CD14-positive monocyte (primary cell): ENCODE measurements around the gene SDCBP2. TPM values are rescaled to one million over a fixed set of nuclear protein-coding genes. Genes with fewer than 3 reads are reported as not detected.

ENCODE experiments used
- DNase-seq, 3 donors: peaks; one replicate each; pipeline ENCODE4 v3.0.0-alpha.2; 2011 to 2022
- H2AFZ ChIP-seq: 2 replicates; pipeline ENCODE4 v1.6.0; 2012; ENCODE audit warnings: mild to moderate bottlenecking, low read depth, low read length, inconsistent platforms; ENCODE audit not compliant: insufficient read depth, poor library complexity, severe bottlenecking
- H3K27ac ChIP-seq, 2 donors: 1 replicate in 1 of 2; 2 replicates in 1 of 2; pipeline ENCODE4 v1.5.1; 2012 to 2013; ENCODE audit warnings: low read length in 2 of 2, control low read depth in 1 of 2, inconsistent platforms in 1 of 2, low read depth in 1 of 2, mild to moderate bottlenecking in 1 of 2
- H3K27me3 ChIP-seq, 2 donors: one replicate each; pipeline versions ENCODE4 v1.6.0 to v1.6.1; 2011 to 2013; ENCODE audit warnings: low read length in 2 of 2; ENCODE audit not compliant: control insufficient read depth in 2 of 2, insufficient read depth in 2 of 2
- H3K36me3 ChIP-seq, 2 donors: replicated peaks in 1 of 2; 1 replicate in 1 of 2; 2 replicates in 1 of 2; pipeline versions ENCODE4 v1.5.1 to v1.6.1; 2012 to 2013; ENCODE audit warnings: low read length in 2 of 2, control low read depth in 1 of 2, inconsistent platforms in 1 of 2, mild to moderate bottlenecking in 1 of 2; ENCODE audit not compliant: insufficient read depth in 2 of 2, control insufficient read depth in 1 of 2
- H3K4me1 ChIP-seq, 2 donors: 1 replicate in 1 of 2; 2 replicates in 1 of 2; pipeline versions ENCODE4 v1.5.1 to v1.6.1; 2012 to 2013; ENCODE audit warnings: low read length in 2 of 2, control low read depth in 1 of 2, inconsistent platforms in 1 of 2, mild to moderate bottlenecking in 1 of 2, moderate library complexity in 1 of 2; ENCODE audit not compliant: insufficient read depth in 2 of 2, control insufficient read depth in 1 of 2
- H3K4me2 ChIP-seq: replicated peaks from 2 replicates; pipeline ENCODE3; 2012; ENCODE audit warnings: low read length, moderate library complexity, mild to moderate bottlenecking; ENCODE audit not compliant: poor library complexity, severe bottlenecking; ENCODE audit errors: extremely low read depth
- H3K4me3 ChIP-seq, 3 experiments: fragments of 200-600 bp in 1 of 3; sonication (generic) in 1 of 3; replicated peaks in 1 of 3; 1 replicate in 2 of 3; 2 replicates in 1 of 3; pipeline ENCODE4 v1.5.1; 2011 to 2013; ENCODE audit warnings: low read length in 3 of 3, mild to moderate bottlenecking in 3 of 3, control low read depth in 2 of 3, low read depth in 2 of 3, inconsistent platforms in 1 of 3, moderate library complexity in 1 of 3
- H3K79me2 ChIP-seq: 2 replicates; pipeline ENCODE4 v1.6.0; 2012; ENCODE audit warnings: mild to moderate bottlenecking, control low read depth, inconsistent platforms, low read length, moderate library complexity; ENCODE audit not compliant: insufficient read depth
- H3K9ac ChIP-seq: 2 replicates; pipeline ENCODE4 v1.6.0; 2017; ENCODE audit warnings: low read length, mild to moderate bottlenecking; ENCODE audit not compliant: insufficient read depth, poor library complexity, severe bottlenecking
- H3K9me3 ChIP-seq, 2 donors: replicated peaks in 1 of 2; 1 replicate in 1 of 2; 2 replicates in 1 of 2; pipeline versions ENCODE4 v1.5.1 to v1.6.1; 2012 to 2013; ENCODE audit warnings: low read length in 2 of 2, control low read depth in 1 of 2; ENCODE audit not compliant: control insufficient read depth in 1 of 2, insufficient read depth in 1 of 2
- H4K20me1 ChIP-seq: 2 replicates; pipeline ENCODE4 v1.6.0; 2012; ENCODE audit warnings: mild to moderate bottlenecking, low read length, control low read depth, moderate library complexity; ENCODE audit not compliant: insufficient read depth
- H3K27ac Mint-ChIP-seq, 7 donors: one replicate each; pipeline ENCODE4 v1.8.0; 2020; ENCODE audit warnings: mild to moderate bottlenecking in 7 of 7, mixed read lengths in 7 of 7, moderate library complexity in 6 of 7, inconsistent platforms in 2 of 7
- H3K27me3 Mint-ChIP-seq, 3 donors: one replicate each; pipeline ENCODE4 v1.8.0; 2021 to 2022; ENCODE audit warnings: low read depth in 3 of 3, mild to moderate bottlenecking in 3 of 3, mixed read lengths in 3 of 3, moderate library complexity in 3 of 3, inconsistent platforms in 1 of 3
- H3K36me3 Mint-ChIP-seq, 2 donors: one replicate each; pipeline ENCODE4 v1.8.0; 2020; ENCODE audit warnings: mixed read lengths in 2 of 2, inconsistent platforms in 1 of 2, mild to moderate bottlenecking in 1 of 2
- H3K4me1 Mint-ChIP-seq: one replicate; pipeline ENCODE4 v1.8.0; 2020; ENCODE audit warnings: mild to moderate bottlenecking, mixed read lengths
- H3K4me3 Mint-ChIP-seq, 2 donors: one replicate each; pipeline ENCODE4 v1.8.0; 2020; ENCODE audit warnings: mild to moderate bottlenecking in 2 of 2, mixed read lengths in 2 of 2, moderate library complexity in 1 of 2
- H3K9me3 Mint-ChIP-seq, 7 donors: one replicate each; pipeline ENCODE4 v1.8.0; 2020 to 2022; ENCODE audit warnings: mixed read lengths in 7 of 7, mild to moderate bottlenecking in 6 of 7, moderate library complexity in 6 of 7, inconsistent platforms in 2 of 7
- CTCF ChIP-seq: fragments of 200-600 bp; IDR thresholded peaks from one replicate; pipeline ENCODE4 v1.8.0; 2022; ENCODE audit warnings: antibody characterized with exemption, mild to moderate bottlenecking
- WGBS: methylation state at CpG from one replicate; pipeline ENCODE4 v1.1.5; 2013; ENCODE audit warnings: missing lambda C conversion rate; ENCODE audit not compliant: insufficient coverage; 5-methylcytosine and 5-hydroxymethylcytosine counted together
- intact Hi-C, 2 donors: fragments of 100-400 bp; cut with micrococcal nuclease; formaldehyde crosslinking; loops; one replicate each; pipeline versions ENCODE4 v1.15.0 to v1.15.1; 2023
- polyA plus RNA-seq, 3 donors: library from polyadenylated mRNA; depleted of rRNA in 1 of 3; unstranded in 2 of 3; stranded (reverse) in 1 of 3; fragments of 300-500 nt in 2 of 3; fragments of >200 nt in 1 of 3; fragmentation: Illumina TruSeq in 2 of 3; gene quantifications; 1 replicate in 2 of 3; 2 replicates in 1 of 3; pipeline ENCODE4 v1.2.3, GENCODE V29; 2012 to 2021

Gene SDCBP2
- polyA plus RNA-seq, 3 donors = 0.69 to 1.0 (median 0.71) TPM

DNA sequence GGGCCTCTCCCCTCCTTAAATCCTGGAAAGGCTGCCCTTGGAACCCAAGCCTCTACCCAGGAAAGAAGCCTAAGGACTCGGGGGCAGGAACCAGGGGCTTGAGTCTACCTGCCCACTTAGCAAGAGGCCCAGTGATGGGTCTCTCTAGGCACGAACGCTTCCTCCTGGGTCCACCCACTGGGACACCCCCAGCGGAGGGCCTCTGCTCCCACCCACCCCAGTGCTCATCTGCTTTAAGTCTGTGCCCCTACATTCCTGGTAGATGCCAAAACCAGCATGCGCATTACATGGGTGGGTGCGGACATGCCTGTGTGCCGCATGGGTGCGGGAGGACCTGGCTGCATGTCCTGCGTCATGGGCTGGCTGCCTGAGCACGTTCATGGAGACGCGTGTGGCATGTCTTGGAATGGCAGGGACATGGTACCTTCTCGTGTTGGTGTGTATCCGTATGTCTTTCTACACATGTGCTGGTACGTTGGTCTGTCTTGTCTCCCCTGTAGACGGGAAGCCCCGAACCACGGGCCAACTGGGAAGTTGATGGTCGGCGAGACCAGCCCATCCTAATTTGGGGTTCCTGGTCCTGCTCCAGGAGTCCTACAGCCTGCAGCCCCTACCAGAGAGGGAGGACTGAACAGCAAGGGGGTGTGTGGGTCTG lies 33.5 kb downstream of the SDCBP2 start:
- no peak overlapping the region for H3K4me2 ChIP-seq
- no peak overlapping the region for H3K4me3 ChIP-seq
- no peaks in the 10 kb centered on the region for H3K4me1 ChIP-seq
- no peaks in the 10 kb centered on the region for H3K9me3 ChIP-seq
- Mint-ChIP-seq H3K4me1 (no peaks in the 10 kb centered on the region), H3K4me3 (no peak overlapping the region), H3K27me3 (peaks cover 0 to 7% (median 6%) of the 10 kb centered on the region in 3 donors), H3K27ac (no peak overlapping the region), H3K9me3 (no peaks in the 10 kb centered on the region), H3K36me3 (no peaks in the 10 kb centered on the region)
- H3K9ac ChIP-seq = no peak overlapping the region
- H3K79me2 ChIP-seq = no peaks in the 10 kb centered on the region
- DNase-seq = no peak
- H3K36me3 ChIP-seq = no peaks in the 10 kb centered on the region
- H3K27me3 ChIP-seq = no peaks in the 10 kb centered on the region
- WGBS = 92% methylated on average over 20 of the region's 20 CpGs
- no peak overlapping the region for H2AFZ ChIP-seq
- no peak for TF ChIP-seq CTCF
- intact Hi-C loops = no loop called here
- H4K20me1 ChIP-seq = no peaks in the 10 kb centered on the region
- no peak overlapping the region for H3K27ac ChIP-seq

DNA sequence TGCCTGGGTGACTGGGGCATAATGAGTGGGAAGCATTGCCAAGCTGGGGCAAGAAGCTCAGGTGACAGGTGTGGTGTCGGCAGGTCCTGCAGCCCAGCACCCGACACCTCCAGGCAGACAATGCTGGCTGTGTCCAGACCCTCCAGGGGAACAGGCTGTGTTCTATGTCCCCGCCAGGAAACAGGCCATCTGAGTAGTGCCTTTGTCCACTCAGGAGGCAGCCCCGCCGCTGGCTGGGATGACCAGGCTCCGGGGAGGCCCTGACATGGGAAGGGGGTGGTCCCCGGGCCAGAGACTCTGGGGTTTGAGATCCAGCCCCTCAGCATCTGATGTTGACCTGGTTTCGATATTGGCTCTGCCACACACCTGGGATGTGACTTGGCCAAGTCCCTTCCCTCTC lies 34.4 kb downstream of the SDCBP2 start:
- H3K9me3 Mint-ChIP-seq = no peaks in the 10 kb centered on the region

More for the DNA sequence above, 34.4 kb downstream of the SDCBP2 start:
- no peak for TF ChIP-seq CTCF
- no peaks in the 10 kb centered on the region for H3K4me1 Mint-ChIP-seq
- H3K36me3 Mint-ChIP-seq = no peaks in the 10 kb centered on the region
- H3K9ac ChIP-seq = no peak overlapping the region
- H3K27me3 ChIP-seq = no peaks in the 10 kb centered on the region
- 95% methylated on average over 7 of the region's 8 CpGs for WGBS
- no peak overlapping the region for H3K4me2 ChIP-seq
- peaks cover 0 to 7% (median 6%) of the 10 kb centered on the region in 3 donors for H3K27me3 Mint-ChIP-seq
- intact Hi-C loops = no loop called here
- no peak overlapping the region for H3K27ac ChIP-seq
- H3K9me3 ChIP-seq = no peaks in the 10 kb centered on the region
- no peak overlapping the region for H2AFZ ChIP-seq
- no peaks in the 10 kb centered on the region for H3K4me1 ChIP-seq
- H3K27ac Mint-ChIP-seq = no peak overlapping the region
- no peaks in the 10 kb centered on the region for H4K20me1 ChIP-seq
- no peak overlapping the region for H3K4me3 Mint-ChIP-seq
- no peaks in the 10 kb centered on the region for H3K36me3 ChIP-seq
- H3K79me2 ChIP-seq = no peaks in the 10 kb centered on the region
- DNase-seq = no peak
- no peak overlapping the region for H3K4me3 ChIP-seq
